ENCODE results near the gene HNRNPL. TPM values are rescaled to one million over a fixed set of nuclear protein-coding genes. Genes with fewer than 3 reads are reported as not detected.
"Not testable (repeated sequence)": the region's sequence is repeated elsewhere in the genome, so short reads cannot be mapped to it uniquely, and the experiment has no call there.

HNRNPL gene
- total RNA-seq, 1 experiment from 2014 or later, result 710 TPM

GRCh38 chr19:38830039-38830733 lies 19.6 kb downstream of the HNRNPL start:
- Histone ChIP-seq H3K79me2 (ENCODE audit: insufficient read depth, low read length) (0 out of 2 replicates have a peak, but pooled peaks cover 2% of the 10 kb centered on the region), H3T11ph (ENCODE audit: low read length) (no peak overlapping the region), H4K91ac (ENCODE audit: insufficient read length, low read depth, low read length) (no peak overlapping the region), H3K27ac (ENCODE audit: insufficient read length, low read depth, low read length) (no peak overlapping the region), H3K23me2 (ENCODE audit: insufficient read length, low read depth, low read length, poor library complexity, severe bottlenecking) (peaks cover 8% of the 10 kb centered on the region), H2BK120ac (ENCODE audit: low read depth, low read length, poor library complexity, severe bottlenecking) (no peak overlapping the region), H3K56ac (ENCODE audit: insufficient read length, low read depth, low read length) (no peak overlapping the region), H2BK12ac (ENCODE audit: insufficient read length, low read depth, low read length) (no peak overlapping the region), H3K4me2 (ENCODE audit: insufficient read depth, insufficient read length, low read length) (no peak overlapping the region), H3K9me3 (ENCODE audit: control insufficient read depth, low read depth, low read length) (no peaks in the 10 kb centered on the region), H2BK15ac (ENCODE audit: low read depth, low read length) (no peak overlapping the region), H3K4me1 (ENCODE audit: insufficient read depth, low read length) (peaks cover 2% of the 10 kb centered on the region; the same call in 1 of the 2 replicates), H4K20me1 (ENCODE audit: control insufficient read depth, insufficient read depth, insufficient read length) (no peaks in the 10 kb centered on the region), H2BK5ac (ENCODE audit: insufficient read length, low read length) (no peak overlapping the region), H4K5ac (ENCODE audit: insufficient read length, low read depth, low read length) (no peak overlapping the region), H4K8ac (replicated peaks; ENCODE audit: insufficient read length, low read depth, low read length) (no peak overlapping the region), H3K79me1 (ENCODE audit: insufficient read depth, low read depth, low read length, poor library complexity, severe bottlenecking) (no peaks in the 10 kb centered on the region), H3K23ac (ENCODE audit: insufficient read length, low read depth, low read length) (no peak overlapping the region), H2BK20ac (ENCODE audit: low read depth, low read length, poor library complexity, severe bottlenecking) (no peak overlapping the region), H2AFZ (ENCODE audit: low read length) (no peak overlapping the region), H3K14ac (ENCODE audit: insufficient read depth, low read length) (no peak overlapping the region), H3K27me3 (ENCODE audit: insufficient read depth, low read length) (no peaks in the 10 kb centered on the region), H3K4ac (ENCODE audit: low read depth, low read length) (no peak overlapping the region), H2AK5ac (ENCODE audit: insufficient read length, low read length) (no peak overlapping the region), H3K9ac (ENCODE audit: extremely low read depth, insufficient read length, low read length) (no peak overlapping the region), H3K18ac (ENCODE audit: insufficient read length, low read depth, low read length) (no peak overlapping the region)
- H3K27me3 Mint-ChIP-seq (ENCODE audit: low read depth), result no peaks in the 10 kb centered on the region
- H3K9me3 Mint-ChIP-seq, result no peaks in the 10 kb centered on the region; a peak in 1 of 5 replicates
- no peak overlapping the region for H3K27ac Mint-ChIP-seq
- peak overlapping the region; percentile 69 to 80 for H3K4me3 Mint-ChIP-seq
- no CpG with 5 or more reads among the region's 4 CpGs for WGBS (ENCODE audit: extremely low coverage, insufficient read length, low lambda C conversion rate)
- H3K4me1 Mint-ChIP-seq, result peaks cover 27 to 33% of the 10 kb centered on the region in 2 experiments
- no peak for TF ChIP-seq CTCF (conservative IDR thresholded peaks at IDR 0.05)
- DNase-seq, result no peak
- peaks cover 18 to 47% (median 32%) of the 10 kb centered on the region in 3 experiments for H3K36me3 Mint-ChIP-seq (ENCODE audit: insufficient read depth in 1 of 3, low read depth in 3 of 3)

GRCh38 chr19:38829203-38829602 lies 20.6 kb downstream of the HNRNPL start:
- H3K27ac ChIP-seq (ENCODE audit: insufficient read length, low read depth, low read length); H3K4me3 Mint-ChIP-seq; H3K27me3 ChIP-seq (ENCODE audit: insufficient read depth, low read length); H3K9me3 Mint-ChIP-seq; H2BK20ac ChIP-seq (ENCODE audit: low read depth, low read length, poor library complexity, severe bottlenecking); H4K5ac ChIP-seq (ENCODE audit: insufficient read length, low read depth, low read length); H4K8ac ChIP-seq (replicated peaks; ENCODE audit: insufficient read length, low read depth, low read length); H3K79me1 ChIP-seq (ENCODE audit: insufficient read depth, low read depth, low read length, poor library complexity, severe bottlenecking); H2AK5ac ChIP-seq (ENCODE audit: insufficient read length, low read length); H2BK12ac ChIP-seq (ENCODE audit: insufficient read length, low read depth, low read length); H2BK5ac ChIP-seq (ENCODE audit: insufficient read length, low read length); H3K4ac ChIP-seq (ENCODE audit: low read depth, low read length); DNase-seq; H3K27me3 Mint-ChIP-seq (ENCODE audit: low read depth); H4K91ac ChIP-seq (ENCODE audit: insufficient read length, low read depth, low read length); H3K23ac ChIP-seq (ENCODE audit: insufficient read length, low read depth, low read length); H3K9me3 ChIP-seq (ENCODE audit: control insufficient read depth, low read depth, low read length); H3K9ac ChIP-seq (ENCODE audit: extremely low read depth, insufficient read length, low read length); H3K4me2 ChIP-seq (ENCODE audit: insufficient read depth, insufficient read length, low read length); H3K27ac Mint-ChIP-seq; H2AFZ ChIP-seq (ENCODE audit: low read length); H3K18ac ChIP-seq (ENCODE audit: insufficient read length, low read depth, low read length); H3K23me2 ChIP-seq (ENCODE audit: insufficient read length, low read depth, low read length, poor library complexity, severe bottlenecking); H3K79me2 ChIP-seq (ENCODE audit: insufficient read depth, low read length); H3T11ph ChIP-seq (ENCODE audit: low read length); H4K20me1 ChIP-seq (ENCODE audit: control insufficient read depth, insufficient read depth, insufficient read length); H2BK120ac ChIP-seq (ENCODE audit: low read depth, low read length, poor library complexity, severe bottlenecking); H3K56ac ChIP-seq (ENCODE audit: insufficient read length, low read depth, low read length); H3K4me1 ChIP-seq (ENCODE audit: insufficient read depth, low read length); H2BK15ac ChIP-seq (ENCODE audit: low read depth, low read length); H3K14ac ChIP-seq (ENCODE audit: insufficient read depth, low read length): not testable (repeated sequence)
- Mint-ChIP-seq H3K36me3 (ENCODE audit: insufficient read depth in 1 of 3, low read depth in 3 of 3) (peaks cover 18 to 41% (median 32%) of the 10 kb centered on the region in 3 experiments), H3K4me1 (peaks cover 37 to 43% of the 10 kb centered on the region in 2 experiments)
- WGBS (ENCODE audit: extremely low coverage, insufficient read length, low lambda C conversion rate), result no CpG with 5 or more reads among the region's 7 CpGs
